HepG2 (cell line): ENCODE measurements around the gene PTPA. TPM values are rescaled to one million over a fixed set of nuclear protein-coding genes. Genes with fewer than 3 reads are reported as not detected.

Experiments used
- HOXA3 ChIP-seq: sonication (generic); formaldehyde crosslinking; IDR thresholded peaks from 2 replicates; pipeline ENCODE4 v1.5.0; 2020; ENCODE audit warnings: missing genetic modification reagents
- LCORL ChIP-seq, 2 experiments: fragments of 450-650 bp in 1 of 2; sonication (generic) in 1 of 2; formaldehyde crosslinking in 1 of 2; IDR thresholded peaks; 2 replicates each; pipeline versions ENCODE4 v1.5.0 to v1.6.1; 2017 to 2020; ENCODE audit warnings: antibody characterized with exemption in 1 of 2, missing genetic modification reagents in 1 of 2
- MAZ ChIP-seq, 2 experiments: sonication (generic) in 1 of 2; formaldehyde crosslinking in 1 of 2; IDR thresholded peaks; 2 replicates each; pipeline versions ENCODE4 v1.5.0 to v1.6.1; 2012 to 2020; ENCODE audit warnings: low read depth in 2 of 2, mild to moderate bottlenecking in 2 of 2, borderline replicate concordance in 1 of 2, improper control_type of control experiment in 1 of 2, low read length in 1 of 2, missing genetic modification reagents in 1 of 2, moderate library complexity in 1 of 2
- NCOR1 ChIP-seq: fragments of 200-600 bp; sonication (generic); IDR thresholded peaks from 2 replicates; pipeline ENCODE4 v1.7.0; 2017; ENCODE audit warnings: antibody characterized with exemption, low read length, borderline replicate concordance
- REXO4 ChIP-seq: sonication (generic); formaldehyde crosslinking; IDR thresholded peaks from 2 replicates; pipeline ENCODE4 v1.8.0; 2022; ENCODE audit warnings: missing genetic modification reagents, mild to moderate bottlenecking, borderline replicate concordance
- TMF1 ChIP-seq: sonication (generic); formaldehyde crosslinking; IDR thresholded peaks from 2 replicates; pipeline ENCODE4 v1.8.1; 2022; ENCODE audit warnings: low read depth, missing genetic modification reagents
- ZNF724P ChIP-seq: sonication (generic); formaldehyde crosslinking; IDR thresholded peaks from 2 replicates; pipeline ENCODE4 v1.8.0; 2022; ENCODE audit warnings: missing genetic modification reagents, borderline replicate concordance
- ZNF891 ChIP-seq: sonication (generic); formaldehyde crosslinking; IDR thresholded peaks from 2 replicates; pipeline ENCODE4 v1.5.0; 2020; ENCODE audit warnings: mild to moderate bottlenecking, missing genetic modification reagents
- polyA plus RNA-seq, 8 experiments: library from polyadenylated mRNA; depleted of rRNA in 3 of 8; stranded (reverse) in 7 of 8; unstranded in 1 of 8; fragments of >200 nt; fragmentation: Illumina TruSeq in 4 of 8; extraction: Trizol in 4 of 8; gene quantifications; 2 replicates each; pipeline versions ENCODE4 v1.2.1 to v1.2.3, GENCODE V29; 2011 to 2016; ENCODE audit warnings: low read depth in 4 of 8, missing spikeins in 1 of 8, mixed read lengths in 1 of 8; ENCODE audit not compliant: insufficient read depth in 1 of 8
- total RNA-seq, 5 experiments: library from RNA; depleted of rRNA; stranded (reverse); fragments of >200 nt; fragmentation: Illumina TruSeq; extraction: Trizol; gene quantifications; 2 replicates each; pipeline ENCODE4 v1.2.3, GENCODE V29; 2016; ENCODE audit warnings: low read depth in 1 of 5
- TF ChIP-seq, protein P1 (sequence below): sonication (generic); formaldehyde crosslinking; IDR thresholded peaks from 2 replicates; pipeline ENCODE4 v1.4.0; 2020; ENCODE audit warnings: missing genetic modification reagents
- TF ChIP-seq, protein P2 (sequence below): sonication (generic); formaldehyde crosslinking; IDR thresholded peaks from 2 replicates; pipeline ENCODE4 v1.5.1; 2020; ENCODE audit warnings: missing genetic modification reagents, mild to moderate bottlenecking, borderline replicate concordance
- TF ChIP-seq, protein P3 (sequence below): sonication (generic); formaldehyde crosslinking; IDR thresholded peaks from 2 replicates; pipeline ENCODE4 v1.8.1; 2023; ENCODE audit warnings: mild to moderate bottlenecking, inconsistent platforms, moderate library complexity, missing genetic modification reagents, borderline replicate concordance
- TF ChIP-seq, protein P4 (sequence below): sonication (generic); formaldehyde crosslinking; conservative IDR thresholded peaks from 2 replicates; pipeline ENCODE4 v1.4.0; 2020; ENCODE audit warnings: mild to moderate bottlenecking, missing genetic modification reagents, moderate library complexity
- TF ChIP-seq, protein P5 (sequence below): IDR thresholded peaks from 2 replicates; pipeline ENCODE4 v1.6.1; 2016; ENCODE audit warnings: mild to moderate bottlenecking, missing biosample characterization, missing genetic modification reagents
- TF ChIP-seq, protein P6 (sequence below): IDR thresholded peaks from 2 replicates; pipeline ENCODE4 v1.4.0; 2020; ENCODE audit warnings: mild to moderate bottlenecking, missing genetic modification reagents

Gene PTPA
- total and polyA plus RNA-seq, 2 of the 13 experiments (the other 11 are each of a cell fraction or from before 2014, with no cell fraction given) = 79.3 to 105 TPM

DNA sequence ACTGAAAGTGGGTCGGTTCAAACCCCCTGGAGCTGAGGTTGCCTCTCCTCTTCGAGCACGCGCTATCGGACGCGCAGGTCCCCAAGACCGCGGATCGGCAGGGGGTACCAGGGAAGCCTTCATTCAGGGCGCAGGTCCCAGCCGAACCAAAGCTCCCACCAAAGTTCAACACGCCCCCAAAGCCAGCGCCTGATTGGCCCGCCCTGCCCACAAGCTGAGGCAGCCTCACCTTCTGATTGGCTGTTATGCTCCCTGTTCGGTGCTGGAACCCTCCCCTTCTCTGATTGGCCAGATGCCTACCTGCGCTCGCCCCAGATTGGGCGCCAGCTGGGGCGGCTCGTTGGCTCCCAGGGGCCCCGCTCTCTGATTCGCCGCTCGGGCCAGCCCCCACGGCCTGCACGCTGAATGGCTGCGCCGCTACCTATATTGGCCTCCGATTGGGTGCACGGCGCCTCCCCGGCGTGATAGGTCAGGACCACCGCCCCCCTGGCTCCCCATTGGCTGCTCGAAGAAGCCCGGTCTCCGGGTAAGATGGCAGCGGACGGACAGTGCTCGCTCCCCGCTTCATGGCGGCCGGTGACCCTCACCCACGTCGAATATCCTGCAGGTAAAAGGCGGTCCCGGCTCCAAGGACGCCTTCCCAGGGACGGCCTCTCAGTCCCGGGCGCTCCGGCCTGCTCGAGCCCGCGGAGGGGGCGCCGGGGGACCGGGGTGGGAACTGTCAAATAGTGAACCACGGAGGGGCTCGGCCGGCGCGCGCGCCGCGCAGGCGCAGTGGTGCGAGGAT is 30.4 kb upstream of the PTPA start, which contains the start of gene DOLPP1 (continued):
- TF ChIP-seq, protein P1, sequence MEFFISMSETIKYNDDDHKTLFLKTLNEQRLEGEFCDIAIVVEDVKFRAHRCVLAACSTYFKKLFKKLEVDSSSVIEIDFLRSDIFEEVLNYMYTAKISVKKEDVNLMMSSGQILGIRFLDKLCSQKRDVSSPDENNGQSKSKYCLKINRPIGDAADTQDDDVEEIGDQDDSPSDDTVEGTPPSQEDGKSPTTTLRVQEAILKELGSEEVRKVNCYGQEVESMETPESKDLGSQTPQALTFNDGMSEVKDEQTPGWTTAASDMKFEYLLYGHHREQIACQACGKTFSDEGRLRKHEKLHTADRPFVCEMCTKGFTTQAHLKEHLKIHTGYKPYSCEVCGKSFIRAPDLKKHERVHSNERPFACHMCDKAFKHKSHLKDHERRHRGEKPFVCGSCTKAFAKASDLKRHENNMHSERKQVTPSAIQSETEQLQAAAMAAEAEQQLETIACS (CRISPR knock-in tag) = peak; percentile 35; the same call in 1 of the 2 replicates
- TF ChIP-seq REXO4 (CRISPR knock-in tag) (no peak), TMF1 (CRISPR knock-in tag) (0 out of 2 replicates have a peak, but pooled peaks have one; percentile 15), MAZ (IDR thresholded peaks at IDR 0.05; ENCODE audit: borderline replicate concordance, low read depth, low read length) (no peak; the same call in 1 of the 2 replicates), MAZ (CRISPR knock-in tag; IDR thresholded peaks at IDR 0.05; ENCODE audit: low read depth) (peak; percentile 41), ZNF891 (0 out of 2 replicates have a peak, but pooled peaks have one; percentile 13), HOXA3 (CRISPR knock-in tag) (peak; percentile 82), NCOR1 (peak; percentile 53; the same call in 1 of the 2 replicates), LCORL (IDR thresholded peaks at IDR 0.05) (no peak), LCORL (CRISPR knock-in tag; IDR thresholded peaks at IDR 0.05) (peak; percentile 65; the same call in 1 of the 2 replicates), ZNF724P (CRISPR knock-in tag) (peak; percentile 74; the same call in 1 of the 2 replicates)
- TF ChIP-seq, protein P2, sequence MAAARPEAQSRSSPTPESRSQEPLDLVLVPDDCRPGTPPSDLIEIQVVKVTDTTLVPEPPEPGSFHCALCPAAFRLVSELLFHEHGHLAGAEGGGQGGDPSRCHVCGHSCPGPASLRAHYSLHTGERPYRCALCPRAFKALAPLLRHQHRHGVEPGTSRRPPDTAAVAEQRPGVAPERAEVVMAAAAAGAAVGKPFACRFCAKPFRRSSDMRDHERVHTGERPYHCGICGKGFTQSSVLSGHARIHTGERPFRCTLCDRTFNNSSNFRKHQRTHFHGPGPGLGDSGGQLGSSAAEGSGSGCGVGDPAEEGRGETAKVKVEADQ (CRISPR knock-in tag) = no peak
- TF ChIP-seq, protein P3, sequence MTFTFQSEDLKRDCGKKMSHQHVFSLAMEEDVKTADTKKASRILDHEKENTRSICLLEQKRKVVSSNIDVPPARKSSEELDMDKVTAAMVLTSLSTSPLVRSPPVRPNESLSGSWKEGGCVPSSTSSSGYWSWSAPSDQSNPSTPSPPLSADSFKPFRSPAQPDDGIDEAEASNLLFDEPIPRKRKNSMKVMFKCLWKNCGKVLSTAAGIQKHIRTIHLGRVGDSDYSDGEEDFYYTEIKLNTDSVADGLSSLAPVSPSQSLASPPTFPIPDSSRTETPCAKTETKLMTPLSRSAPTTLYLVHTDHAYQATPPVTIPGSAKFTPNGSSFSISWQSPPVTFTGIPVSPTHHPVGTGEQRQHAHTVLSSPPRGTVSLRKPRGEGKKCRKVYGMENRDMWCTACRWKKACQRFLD (CRISPR knock-in tag) = 0 out of 2 replicates have a peak, but pooled peaks have one; percentile 68
- TF ChIP-seq, protein P4, sequence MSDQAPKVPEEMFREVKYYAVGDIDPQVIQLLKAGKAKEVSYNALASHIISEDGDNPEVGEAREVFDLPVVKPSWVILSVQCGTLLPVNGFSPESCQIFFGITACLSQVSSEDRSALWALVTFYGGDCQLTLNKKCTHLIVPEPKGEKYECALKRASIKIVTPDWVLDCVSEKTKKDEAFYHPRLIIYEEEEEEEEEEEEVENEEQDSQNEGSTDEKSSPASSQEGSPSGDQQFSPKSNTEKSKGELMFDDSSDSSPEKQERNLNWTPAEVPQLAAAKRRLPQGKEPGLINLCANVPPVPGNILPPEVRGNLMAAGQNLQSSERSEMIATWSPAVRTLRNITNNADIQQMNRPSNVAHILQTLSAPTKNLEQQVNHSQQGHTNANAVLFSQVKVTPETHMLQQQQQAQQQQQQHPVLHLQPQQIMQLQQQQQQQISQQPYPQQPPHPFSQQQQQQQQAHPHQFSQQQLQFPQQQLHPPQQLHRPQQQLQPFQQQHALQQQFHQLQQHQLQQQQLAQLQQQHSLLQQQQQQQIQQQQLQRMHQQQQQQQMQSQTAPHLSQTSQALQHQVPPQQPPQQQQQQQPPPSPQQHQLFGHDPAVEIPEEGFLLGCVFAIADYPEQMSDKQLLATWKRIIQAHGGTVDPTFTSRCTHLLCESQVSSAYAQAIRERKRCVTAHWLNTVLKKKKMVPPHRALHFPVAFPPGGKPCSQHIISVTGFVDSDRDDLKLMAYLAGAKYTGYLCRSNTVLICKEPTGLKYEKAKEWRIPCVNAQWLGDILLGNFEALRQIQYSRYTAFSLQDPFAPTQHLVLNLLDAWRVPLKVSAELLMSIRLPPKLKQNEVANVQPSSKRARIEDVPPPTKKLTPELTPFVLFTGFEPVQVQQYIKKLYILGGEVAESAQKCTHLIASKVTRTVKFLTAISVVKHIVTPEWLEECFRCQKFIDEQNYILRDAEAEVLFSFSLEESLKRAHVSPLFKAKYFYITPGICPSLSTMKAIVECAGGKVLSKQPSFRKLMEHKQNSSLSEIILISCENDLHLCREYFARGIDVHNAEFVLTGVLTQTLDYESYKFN (CRISPR knock-in tag) = peak; percentile 42; the same call in 1 of the 2 replicates
- TF ChIP-seq, protein P5, sequence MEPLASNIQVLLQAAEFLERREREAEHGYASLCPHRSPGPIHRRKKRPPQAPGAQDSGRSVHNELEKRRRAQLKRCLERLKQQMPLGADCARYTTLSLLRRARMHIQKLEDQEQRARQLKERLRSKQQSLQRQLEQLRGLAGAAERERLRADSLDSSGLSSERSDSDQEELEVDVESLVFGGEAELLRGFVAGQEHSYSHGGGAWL = peak; percentile 62; the same call in 1 of the 2 replicates
- TF ChIP-seq, protein P6, sequence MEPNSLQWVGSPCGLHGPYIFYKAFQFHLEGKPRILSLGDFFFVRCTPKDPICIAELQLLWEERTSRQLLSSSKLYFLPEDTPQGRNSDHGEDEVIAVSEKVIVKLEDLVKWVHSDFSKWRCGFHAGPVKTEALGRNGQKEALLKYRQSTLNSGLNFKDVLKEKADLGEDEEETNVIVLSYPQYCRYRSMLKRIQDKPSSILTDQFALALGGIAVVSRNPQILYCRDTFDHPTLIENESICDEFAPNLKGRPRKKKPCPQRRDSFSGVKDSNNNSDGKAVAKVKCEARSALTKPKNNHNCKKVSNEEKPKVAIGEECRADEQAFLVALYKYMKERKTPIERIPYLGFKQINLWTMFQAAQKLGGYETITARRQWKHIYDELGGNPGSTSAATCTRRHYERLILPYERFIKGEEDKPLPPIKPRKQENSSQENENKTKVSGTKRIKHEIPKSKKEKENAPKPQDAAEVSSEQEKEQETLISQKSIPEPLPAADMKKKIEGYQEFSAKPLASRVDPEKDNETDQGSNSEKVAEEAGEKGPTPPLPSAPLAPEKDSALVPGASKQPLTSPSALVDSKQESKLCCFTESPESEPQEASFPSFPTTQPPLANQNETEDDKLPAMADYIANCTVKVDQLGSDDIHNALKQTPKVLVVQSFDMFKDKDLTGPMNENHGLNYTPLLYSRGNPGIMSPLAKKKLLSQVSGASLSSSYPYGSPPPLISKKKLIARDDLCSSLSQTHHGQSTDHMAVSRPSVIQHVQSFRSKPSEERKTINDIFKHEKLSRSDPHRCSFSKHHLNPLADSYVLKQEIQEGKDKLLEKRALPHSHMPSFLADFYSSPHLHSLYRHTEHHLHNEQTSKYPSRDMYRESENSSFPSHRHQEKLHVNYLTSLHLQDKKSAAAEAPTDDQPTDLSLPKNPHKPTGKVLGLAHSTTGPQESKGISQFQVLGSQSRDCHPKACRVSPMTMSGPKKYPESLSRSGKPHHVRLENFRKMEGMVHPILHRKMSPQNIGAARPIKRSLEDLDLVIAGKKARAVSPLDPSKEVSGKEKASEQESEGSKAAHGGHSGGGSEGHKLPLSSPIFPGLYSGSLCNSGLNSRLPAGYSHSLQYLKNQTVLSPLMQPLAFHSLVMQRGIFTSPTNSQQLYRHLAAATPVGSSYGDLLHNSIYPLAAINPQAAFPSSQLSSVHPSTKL (CRISPR knock-in tag) = 0 out of 2 replicates have a peak, but pooled peaks have one; percentile 33
